MM.1S (cell line): Measurements from ENCODE around the gene UBASH3A.

Experiments used
- DNase-seq: peaks from one replicate; pipeline ENCODE4 v3.0.0-alpha.2; 2015
- H2AFZ ChIP-seq: fragments of 300-600 bp; sonication (generic); 2 replicates; pipeline ENCODE4 v1.6.0; 2016; ENCODE audit warnings: antibody characterized with exemption, low read length
- H3F3A ChIP-seq: fragments of 300-600 bp; sonication (generic); 2 replicates; pipeline ENCODE4 v1.6.1; 2016; ENCODE audit warnings: mild to moderate bottlenecking, antibody characterized with exemption, low read length, moderate library complexity, mixed read lengths; ENCODE audit not compliant: insufficient read depth
- H3K27ac ChIP-seq: fragments of 300-600 bp; sonication (generic); 2 replicates; pipeline ENCODE4 v1.5.1; 2016; ENCODE audit warnings: mild to moderate bottlenecking, low read length
- H3K27me3 ChIP-seq: fragments of 300-600 bp; sonication (generic); replicated peaks from 2 replicates; pipeline ENCODE4 v1.6.0; 2016; ENCODE audit warnings: low read length; ENCODE audit not compliant: insufficient read depth
- H3K36me3 ChIP-seq: fragments of 300-600 bp; sonication (generic); replicated peaks from 2 replicates; pipeline ENCODE4 v1.6.1; 2016; ENCODE audit warnings: mild to moderate bottlenecking, low read length, mixed read lengths; ENCODE audit not compliant: insufficient read depth
- H3K4me1 ChIP-seq: fragments of 300-600 bp; sonication (generic); 2 replicates; pipeline ENCODE4 v1.6.1; 2016; ENCODE audit warnings: low read length, mixed read lengths
- H3K4me2 ChIP-seq: fragments of 300-600 bp; sonication (generic); 2 replicates; pipeline ENCODE4 v1.6.0; 2016; ENCODE audit warnings: low read depth, low read length
- H3K4me3 ChIP-seq: fragments of 300-600 bp; sonication (generic); 2 replicates; pipeline ENCODE4 v1.5.1; 2016; ENCODE audit warnings: low read length, mixed read lengths
- H3K79me2 ChIP-seq: fragments of 300-600 bp; sonication (generic); 2 replicates; pipeline ENCODE4 v1.6.1; 2016; ENCODE audit warnings: mixed run types, low read length, mixed read lengths
- H3K9ac ChIP-seq: fragments of 300-600 bp; sonication (generic); 2 replicates; pipeline ENCODE4 v1.6.1; 2016; ENCODE audit warnings: low read length, mixed read lengths
- H3K9me2 ChIP-seq: fragments of 300-600 bp; sonication (generic); replicated peaks from 2 replicates; pipeline ENCODE4 v1.6.1; 2016; ENCODE audit warnings: mild to moderate bottlenecking, low read length, mixed read lengths; ENCODE audit not compliant: insufficient read depth
- H3K9me3 ChIP-seq: fragments of 300-600 bp; sonication (generic); replicated peaks from 2 replicates; pipeline ENCODE4 v1.6.1; 2016; ENCODE audit warnings: mild to moderate bottlenecking, low read length, mixed read lengths; ENCODE audit not compliant: insufficient read depth
- H4K20me1 ChIP-seq: fragments of 300-600 bp; sonication (generic); 2 replicates; pipeline ENCODE4 v1.6.1; 2016; ENCODE audit warnings: mild to moderate bottlenecking, low read length, moderate library complexity, mixed read lengths; ENCODE audit not compliant: insufficient read depth
- EZH2 ChIP-seq: fragments of 300-600 bp; sonication (generic); optimal IDR thresholded peaks from 2 replicates; pipeline ENCODE3; 2017; ENCODE audit warnings: low read depth, mild to moderate bottlenecking, antibody characterized with exemption, low read length, mixed read lengths
- EZH2phosphoT487 ChIP-seq: fragments of 300-600 bp; sonication (generic); IDR thresholded peaks from 2 replicates; pipeline ENCODE4 v1.6.1; 2018; ENCODE audit warnings: antibody characterized with exemption, low read length
- TF ChIP-seq, protein P1 (sequence below): fragments of 300-600 bp; sonication (generic); IDR thresholded peaks from 2 replicates; pipeline ENCODE4 v1.5.1; 2016; ENCODE audit warnings: antibody characterized with exemption, low read length, mixed read lengths

Gene UBASH3A

DNA sequence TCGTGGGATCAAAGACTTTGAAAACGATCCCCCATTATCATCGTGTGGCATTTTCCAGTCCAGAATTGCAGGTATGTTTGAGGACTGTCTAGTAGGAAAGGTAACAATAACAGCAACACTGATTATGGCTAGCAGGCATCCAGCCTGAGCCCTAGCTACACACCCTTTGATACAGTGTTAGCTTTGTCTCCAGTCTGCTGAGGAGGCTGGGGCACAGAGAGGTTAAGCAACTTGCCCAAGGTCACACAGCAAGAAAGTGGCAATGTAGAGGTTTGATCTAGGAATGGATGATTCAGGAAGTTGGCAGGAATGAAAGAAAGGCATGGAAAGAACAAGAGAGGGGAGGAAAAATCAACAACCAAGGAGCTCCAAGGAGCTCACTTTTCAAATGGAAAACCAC is 31.2 kb downstream of the UBASH3A start:
- Histone ChIP-seq H3K4me2 (no peak overlapping the region), H3K79me2 (no peaks in the 10 kb centered on the region), H3K4me3 (no peak overlapping the region), H2AFZ (no peak overlapping the region), H3K9ac (no peak overlapping the region), H3K36me3 (no peaks in the 10 kb centered on the region), H3K9me2 (no peaks in the 10 kb centered on the region), H4K20me1 (no peaks in the 10 kb centered on the region), H3K27ac (no peak overlapping the region), H3K27me3 (peaks cover 100% of the 10 kb centered on the region), H3K4me1 (no peaks in the 10 kb centered on the region), H3F3A (no peaks in the 10 kb centered on the region), H3K9me3 (no peaks in the 10 kb centered on the region)
- TF ChIP-seq EZH2phosphoT487: no peak
- no peak for DNase-seq

DNA sequence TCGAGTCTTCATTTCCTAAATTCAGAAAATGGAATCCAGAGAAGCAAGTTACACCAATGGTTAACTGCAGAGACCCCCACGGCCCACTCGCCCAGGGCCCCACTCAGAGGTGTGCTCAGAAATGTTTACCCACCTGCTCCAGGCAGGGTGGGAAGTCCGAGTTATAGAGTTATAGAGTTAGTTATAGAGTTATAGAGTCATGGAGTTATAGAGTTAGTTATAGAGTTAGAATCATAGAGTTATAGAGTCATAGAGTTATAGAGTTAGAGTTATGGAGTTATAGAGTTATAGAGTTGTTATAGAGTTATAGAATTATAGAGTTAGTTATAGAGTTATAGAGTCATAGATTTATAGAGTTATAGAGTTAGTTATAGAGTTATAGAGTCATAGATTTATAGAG is 31.7 kb downstream of the UBASH3A start:
- no peaks in the 10 kb centered on the region for H3K9me2 ChIP-seq
- H3K4me1 ChIP-seq: no peaks in the 10 kb centered on the region
- H3K27ac ChIP-seq: no peak overlapping the region
- no peak overlapping the region for H3K4me3 ChIP-seq
- no peaks in the 10 kb centered on the region for H3F3A ChIP-seq
- H3K27me3 ChIP-seq: peaks cover 99% of the 10 kb centered on the region
- no peak overlapping the region for H3K4me2 ChIP-seq
- no peaks in the 10 kb centered on the region for H3K36me3 ChIP-seq
- H3K9ac ChIP-seq: no peak overlapping the region
- no peak for DNase-seq
- TF ChIP-seq EZH2phosphoT487 (no peak), EZH2 (no peak)
- TF ChIP-seq, protein P1, sequence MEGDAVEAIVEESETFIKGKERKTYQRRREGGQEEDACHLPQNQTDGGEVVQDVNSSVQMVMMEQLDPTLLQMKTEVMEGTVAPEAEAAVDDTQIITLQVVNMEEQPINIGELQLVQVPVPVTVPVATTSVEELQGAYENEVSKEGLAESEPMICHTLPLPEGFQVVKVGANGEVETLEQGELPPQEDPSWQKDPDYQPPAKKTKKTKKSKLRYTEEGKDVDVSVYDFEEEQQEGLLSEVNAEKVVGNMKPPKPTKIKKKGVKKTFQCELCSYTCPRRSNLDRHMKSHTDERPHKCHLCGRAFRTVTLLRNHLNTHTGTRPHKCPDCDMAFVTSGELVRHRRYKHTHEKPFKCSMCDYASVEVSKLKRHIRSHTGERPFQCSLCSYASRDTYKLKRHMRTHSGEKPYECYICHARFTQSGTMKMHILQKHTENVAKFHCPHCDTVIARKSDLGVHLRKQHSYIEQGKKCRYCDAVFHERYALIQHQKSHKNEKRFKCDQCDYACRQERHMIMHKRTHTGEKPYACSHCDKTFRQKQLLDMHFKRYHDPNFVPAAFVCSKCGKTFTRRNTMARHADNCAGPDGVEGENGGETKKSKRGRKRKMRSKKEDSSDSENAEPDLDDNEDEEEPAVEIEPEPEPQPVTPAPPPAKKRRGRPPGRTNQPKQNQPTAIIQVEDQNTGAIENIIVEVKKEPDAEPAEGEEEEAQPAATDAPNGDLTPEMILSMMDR: no peak
- no peaks in the 10 kb centered on the region for H4K20me1 ChIP-seq
- H3K79me2 ChIP-seq: no peaks in the 10 kb centered on the region
- H2AFZ ChIP-seq: no peak overlapping the region
- H3K9me3 ChIP-seq: no peaks in the 10 kb centered on the region

DNA sequence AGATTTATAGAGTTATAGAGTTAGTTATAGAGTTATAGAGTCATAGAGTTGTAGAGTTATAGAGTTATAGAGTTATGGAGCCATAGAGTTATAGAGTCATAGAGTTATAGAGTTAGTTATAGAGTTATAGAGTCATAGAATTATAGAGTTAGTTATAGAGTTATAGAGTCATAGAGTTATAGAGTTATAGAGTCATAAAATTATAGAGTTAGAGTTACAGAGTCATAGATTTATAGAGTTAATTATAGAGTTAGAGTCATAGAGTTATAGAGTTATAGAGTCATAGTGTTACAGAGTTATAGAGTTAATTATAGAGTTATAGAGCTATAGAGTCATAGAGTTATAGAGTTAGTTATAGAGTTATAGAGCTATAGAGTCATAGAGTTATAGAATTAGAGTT is 32.1 kb downstream of the UBASH3A start:
- H3K36me3 ChIP-seq: no peaks in the 10 kb centered on the region
- no peak for DNase-seq
- TF ChIP-seq, protein P1: no peak
- TF ChIP-seq EZH2: no peak
- TF ChIP-seq EZH2phosphoT487: no peak
- H3K4me1 ChIP-seq: no peaks in the 10 kb centered on the region
- no peaks in the 10 kb centered on the region for H3K9me2 ChIP-seq
- H3K4me2 ChIP-seq: no peak overlapping the region
- no peak overlapping the region for H2AFZ ChIP-seq
- no peaks in the 10 kb centered on the region for H3F3A ChIP-seq
- no peaks in the 10 kb centered on the region for H4K20me1 ChIP-seq
- no peaks in the 10 kb centered on the region for H3K79me2 ChIP-seq
- H3K4me3 ChIP-seq: no peak overlapping the region
- H3K27ac ChIP-seq: no peak overlapping the region
- no peak overlapping the region for H3K9ac ChIP-seq
- H3K27me3 ChIP-seq: peaks cover 99% of the 10 kb centered on the region
- no peaks in the 10 kb centered on the region for H3K9me3 ChIP-seq

GRCh38 chr21:42436914-42437313 is 33.2 kb downstream of the UBASH3A start:
- Histone ChIP-seq H3K36me3 (no peaks in the 10 kb centered on the region), H3K9ac (no peak overlapping the region), H3K79me2 (no peaks in the 10 kb centered on the region), H3K4me3 (no peak overlapping the region), H3K4me2 (no peak overlapping the region), H3K4me1 (no peaks in the 10 kb centered on the region), H3K9me2 (no peaks in the 10 kb centered on the region), H4K20me1 (no peaks in the 10 kb centered on the region), H3K27me3 (peaks cover 99% of the 10 kb centered on the region), H3K27ac (no peak overlapping the region), H3K9me3 (no peaks in the 10 kb centered on the region), H2AFZ (no peak overlapping the region), H3F3A (no peaks in the 10 kb centered on the region)
- TF ChIP-seq EZH2phosphoT487 (no peak), EZH2 (no peak)
- TF ChIP-seq, protein P1: no peak
- DNase-seq: no peak
